ENCODE results near the gene KIAA0232.
"Not testable (repeated sequence)": the region's sequence is repeated elsewhere in the genome, so short reads cannot be mapped to it uniquely, and the experiment has no call there.

Gene KIAA0232

GRCh38 chr4:6754481-6755087 lies 27.9 kb upstream of the KIAA0232 start:
- no peak for DNase-seq (ENCODE audit: low read depth, low spot score)

- no peak for DNase-seq (ENCODE audit: low read depth, low spot score)
These were observed 27.3 kb upstream of the KIAA0232 start for GRCh38 chr4:6755088-6755753.

GRCh38 chr4:6756345-6756744 lies 26.2 kb upstream of the KIAA0232 start:
- DNase-seq (ENCODE audit: low read depth, low spot score) = not testable (repeated sequence)

- no peak for DNase-seq (ENCODE audit: low read depth, low spot score)
These were observed 23.8 kb upstream of the KIAA0232 start for GRCh38 chr4:6758728-6759127.

GRCh38 chr4:6760865-6761264 lies 21.7 kb upstream of the KIAA0232 start:
- no peak for DNase-seq (ENCODE audit: low read depth, low spot score)

- no peak for DNase-seq (ENCODE audit: low read depth, low spot score)
These were observed 20.6 kb upstream of the KIAA0232 start for GRCh38 chr4:6761649-6762615.

- DNase-seq (ENCODE audit: low read depth, low spot score) = no peak
These were observed 19.1 kb upstream of the KIAA0232 start for GRCh38 chr4:6763330-6763851.

GRCh38 chr4:6764976-6765620 lies 17.4 kb upstream of the KIAA0232 start:
- DNase-seq (ENCODE audit: low read depth, low spot score) = no peak

GRCh38 chr4:6765703-6766102 lies 16.8 kb upstream of the KIAA0232 start:
- no peak for DNase-seq (ENCODE audit: low read depth, low spot score)

- DNase-seq (ENCODE audit: low read depth, low spot score) = no peak
These were observed 15.2 kb upstream of the KIAA0232 start for GRCh38 chr4:6767386-6767747.

GRCh38 chr4:6767748-6768538 lies 14.6 kb upstream of the KIAA0232 start:
- no peak for DNase-seq (ENCODE audit: low read depth, low spot score)

GRCh38 chr4:6768539-6768905 lies 14.0 kb upstream of the KIAA0232 start:
- DNase-seq (ENCODE audit: low read depth, low spot score) = no peak

GRCh38 chr4:6769233-6769988 lies 13.1 kb upstream of the KIAA0232 start:
- no peak for DNase-seq (ENCODE audit: low read depth, low spot score)

GRCh38 chr4:6769989-6770420 lies 12.5 kb upstream of the KIAA0232 start:
- DNase-seq (ENCODE audit: low read depth, low spot score) = no peak

GRCh38 chr4:6770581-6771228 lies 11.8 kb upstream of the KIAA0232 start:
- no peak for DNase-seq (ENCODE audit: low read depth, low spot score)

GRCh38 chr4:6771229-6771671 lies 11.3 kb upstream of the KIAA0232 start:
- DNase-seq (ENCODE audit: low read depth, low spot score) = no peak

- DNase-seq (ENCODE audit: low read depth, low spot score) = no peak
These were observed 10.2 kb upstream of the KIAA0232 start for GRCh38 chr4:6772223-6772928.

- no peak for DNase-seq (ENCODE audit: low read depth, low spot score)
These were observed 9.4 kb upstream of the KIAA0232 start for GRCh38 chr4:6773106-6773505.
